ENCODE results near the gene PTGR2.

DNA sequence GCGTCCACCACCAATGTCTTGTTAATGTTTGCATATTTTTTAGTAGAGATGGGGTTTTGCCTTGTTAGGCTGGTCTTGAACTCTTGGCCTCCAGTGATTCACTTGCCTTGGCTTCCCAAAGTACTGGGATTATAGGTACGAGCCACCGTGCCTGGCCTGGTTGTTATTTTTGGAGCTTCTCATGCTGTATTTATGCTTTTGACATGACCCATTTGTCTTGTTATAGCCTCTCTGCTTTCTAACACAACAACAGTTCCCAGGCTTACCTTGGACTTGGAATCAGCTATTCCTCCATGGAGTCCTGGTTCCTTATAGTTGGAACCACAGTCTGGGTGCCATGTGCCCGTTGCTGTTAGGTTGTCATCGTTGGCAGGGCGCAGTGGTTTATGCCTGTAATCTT, 64.7 kb downstream of the PTGR2 start:
- TF ChIP-seq, protein P1, sequence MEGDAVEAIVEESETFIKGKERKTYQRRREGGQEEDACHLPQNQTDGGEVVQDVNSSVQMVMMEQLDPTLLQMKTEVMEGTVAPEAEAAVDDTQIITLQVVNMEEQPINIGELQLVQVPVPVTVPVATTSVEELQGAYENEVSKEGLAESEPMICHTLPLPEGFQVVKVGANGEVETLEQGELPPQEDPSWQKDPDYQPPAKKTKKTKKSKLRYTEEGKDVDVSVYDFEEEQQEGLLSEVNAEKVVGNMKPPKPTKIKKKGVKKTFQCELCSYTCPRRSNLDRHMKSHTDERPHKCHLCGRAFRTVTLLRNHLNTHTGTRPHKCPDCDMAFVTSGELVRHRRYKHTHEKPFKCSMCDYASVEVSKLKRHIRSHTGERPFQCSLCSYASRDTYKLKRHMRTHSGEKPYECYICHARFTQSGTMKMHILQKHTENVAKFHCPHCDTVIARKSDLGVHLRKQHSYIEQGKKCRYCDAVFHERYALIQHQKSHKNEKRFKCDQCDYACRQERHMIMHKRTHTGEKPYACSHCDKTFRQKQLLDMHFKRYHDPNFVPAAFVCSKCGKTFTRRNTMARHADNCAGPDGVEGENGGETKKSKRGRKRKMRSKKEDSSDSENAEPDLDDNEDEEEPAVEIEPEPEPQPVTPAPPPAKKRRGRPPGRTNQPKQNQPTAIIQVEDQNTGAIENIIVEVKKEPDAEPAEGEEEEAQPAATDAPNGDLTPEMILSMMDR (IDR thresholded peaks at IDR 0.05; ENCODE audit: insufficient read depth, low read depth, low read length) = no peak
- no peak for TF ChIP-seq EZH2 (IDR thresholded peaks at IDR 0.05; ENCODE audit: insufficient read depth, low read length)
